Colon (tissue), 2 donors: Measurements from ENCODE around the gene RGS11.

Experiments used
- FAIRE-seq: peaks from 2 replicates; lab custom pipeline; 2012; peaks lifted over from hg19 to GRCh38; lab: Jason Lieb, UNC
- donor health status: control.
- donor health status: control.

RGS11 gene

GRCh38 chr16:275786-276232 is at the start of gene RGS11:
TSS of gene RGS11 (minus strand) at chr16:275944. CDS start at chr16:275911, 33 bp downstream.
- FAIRE-seq = no peak

- FAIRE-seq = no peak
Observed at GRCh38 chr16:324451-325334, 48.9 kb upstream of the RGS11 start.

DNA sequence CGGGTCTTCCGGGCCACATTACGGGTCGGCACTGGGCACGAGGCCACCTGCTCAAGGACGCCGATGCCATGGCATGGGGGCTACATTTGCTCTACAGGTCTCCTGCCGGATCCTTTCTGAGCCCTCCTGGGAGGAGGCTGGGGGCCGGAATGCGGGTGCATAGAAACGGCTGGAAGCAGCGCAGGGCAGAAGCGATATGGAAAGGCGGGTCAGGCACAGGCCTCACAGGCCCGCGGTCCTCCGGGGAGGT is 48.4 kb upstream of the RGS11 start:
- no peak for FAIRE-seq

DNA sequence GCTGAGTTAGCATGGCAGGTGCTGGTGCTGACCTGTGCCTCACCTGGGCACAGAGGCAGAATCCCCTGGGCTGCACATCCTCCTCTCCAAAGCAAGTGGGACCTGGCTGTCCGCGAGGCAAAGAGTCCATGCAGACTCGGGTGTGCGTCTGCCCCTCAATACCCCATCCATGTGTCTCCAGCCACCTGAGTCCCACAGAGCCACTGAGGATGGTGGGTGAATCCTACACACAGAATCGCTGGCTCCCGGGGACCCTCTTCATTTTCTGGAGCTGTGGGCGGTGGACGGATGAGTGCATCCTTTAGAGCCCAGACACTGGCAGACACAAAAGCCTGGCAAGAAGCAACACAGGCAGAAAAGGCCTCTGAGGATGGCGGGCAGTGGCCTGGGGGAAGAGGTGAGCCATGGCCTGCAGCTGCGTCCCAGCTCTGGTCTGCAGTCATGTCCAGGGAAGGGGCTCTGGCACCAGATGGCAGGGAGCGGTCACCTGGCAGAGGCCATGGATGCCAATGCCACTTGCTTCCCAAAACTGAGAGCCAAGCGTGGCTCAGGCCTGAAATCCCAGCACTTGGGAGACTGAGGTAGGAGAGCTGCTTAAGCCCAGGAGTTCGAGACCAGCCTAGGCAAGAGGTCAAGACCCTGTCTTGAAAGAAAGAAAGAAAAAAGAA is 46.9 kb upstream of the RGS11 start:
- FAIRE-seq = no peak

DNA sequence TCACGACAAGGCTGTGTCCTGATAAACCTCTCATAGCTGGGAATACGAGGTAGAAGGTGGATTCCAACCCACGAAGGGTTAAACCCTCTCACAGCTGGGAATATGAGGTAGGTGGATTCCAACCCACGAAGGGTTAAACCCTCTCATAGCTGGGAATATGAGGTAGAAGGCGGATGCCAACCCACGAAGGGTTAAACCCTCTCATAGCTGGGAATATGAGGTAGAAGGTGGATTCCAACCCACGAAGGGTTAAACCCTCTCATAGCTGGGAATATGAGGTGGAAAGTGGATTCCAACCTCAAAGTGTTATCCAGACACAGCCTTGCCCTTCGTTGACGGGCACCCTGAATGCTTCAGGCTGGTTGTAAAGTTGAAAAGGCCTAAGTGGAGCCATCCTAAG is 45.8 kb upstream of the RGS11 start:
- FAIRE-seq = no peak

DNA sequence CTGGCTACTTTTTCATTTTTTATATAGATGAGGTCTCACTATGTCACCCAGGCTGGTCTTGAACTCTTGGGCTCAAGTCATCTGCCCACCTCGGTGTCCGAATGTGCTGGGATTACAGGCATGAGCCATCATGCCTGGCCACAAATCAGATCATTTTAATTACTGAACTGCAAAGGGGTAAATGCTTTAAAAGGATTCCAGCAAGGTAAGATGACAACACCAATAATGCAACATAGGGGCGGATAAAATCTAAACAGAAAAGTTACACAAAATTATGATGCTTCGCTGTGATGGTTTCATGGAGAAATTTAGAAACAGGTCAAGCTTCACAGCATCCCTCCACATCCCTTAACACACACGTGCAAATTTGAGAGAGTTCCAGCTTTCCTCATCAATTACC is 44.5 kb upstream of the RGS11 start:
- FAIRE-seq = no peak

GRCh38 chr16:318628-319027 is 42.9 kb upstream of the RGS11 start:
- no peak for FAIRE-seq

DNA sequence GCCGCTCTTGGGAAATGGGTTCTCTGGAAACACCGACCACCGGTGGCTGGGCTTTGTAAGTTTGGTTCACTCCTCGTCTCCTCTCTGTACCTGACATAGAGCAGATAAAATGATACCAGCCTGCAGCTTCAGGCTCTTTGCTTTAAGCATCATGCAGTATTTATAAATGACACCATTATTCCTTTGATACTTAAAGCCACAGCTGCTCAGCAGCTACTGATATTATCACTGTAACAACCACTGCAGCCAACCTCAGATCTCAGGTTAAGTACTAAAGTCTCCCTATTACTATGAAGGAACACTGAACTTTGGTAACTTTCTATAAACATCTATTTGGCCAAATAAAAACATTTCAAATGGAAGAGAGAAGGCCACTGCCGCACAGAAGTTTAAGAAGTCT is 41.8 kb upstream of the RGS11 start:
- no peak for FAIRE-seq

DNA sequence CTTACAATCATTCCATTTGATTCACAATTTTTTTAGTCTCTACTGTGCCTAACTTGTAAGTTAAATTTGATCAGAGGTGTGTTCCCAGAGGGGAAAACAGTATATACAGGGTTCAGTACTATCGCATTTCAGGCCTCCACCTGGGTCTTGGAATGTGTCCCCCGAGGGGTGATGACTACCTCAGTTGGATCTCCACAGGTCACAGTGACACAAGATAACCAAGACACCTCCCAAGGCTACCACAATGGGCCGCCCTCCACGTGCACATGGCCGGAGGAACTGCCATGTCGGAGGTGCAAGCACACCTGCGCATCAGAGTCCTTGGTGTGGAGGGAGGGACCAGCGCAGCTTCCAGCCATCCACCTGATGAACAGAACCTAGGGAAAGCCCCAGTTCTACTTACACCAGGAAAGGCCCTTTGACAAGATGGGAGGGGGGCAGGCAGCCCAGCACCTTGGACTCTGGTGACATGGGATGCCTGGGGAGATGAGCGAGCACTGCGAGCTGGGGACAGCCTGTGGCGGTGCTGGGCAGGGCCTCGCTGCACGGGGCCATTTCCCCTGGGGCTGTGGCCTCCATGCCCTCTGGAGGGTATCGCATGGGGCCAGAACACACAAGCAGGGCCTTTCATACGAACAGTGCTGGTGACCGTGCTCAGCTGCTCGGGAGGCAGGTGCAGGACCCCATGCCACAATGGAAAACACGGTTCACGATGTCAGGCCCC is 41.2 kb upstream of the RGS11 start:
- no peak for FAIRE-seq

GRCh38 chr16:314795-315299 is 39.1 kb upstream of the RGS11 start:
- FAIRE-seq = no peak

GRCh38 chr16:314351-314750 is 38.6 kb upstream of the RGS11 start:
- no peak for FAIRE-seq

- no peak for FAIRE-seq
Observed at GRCh38 chr16:311725-312124, 36.0 kb upstream of the RGS11 start.

- FAIRE-seq = no peak
Observed at GRCh38 chr16:309476-309875, 33.7 kb upstream of the RGS11 start.

- FAIRE-seq = no peak
Observed at GRCh38 chr16:307691-308312, 32.1 kb upstream of the RGS11 start.

DNA sequence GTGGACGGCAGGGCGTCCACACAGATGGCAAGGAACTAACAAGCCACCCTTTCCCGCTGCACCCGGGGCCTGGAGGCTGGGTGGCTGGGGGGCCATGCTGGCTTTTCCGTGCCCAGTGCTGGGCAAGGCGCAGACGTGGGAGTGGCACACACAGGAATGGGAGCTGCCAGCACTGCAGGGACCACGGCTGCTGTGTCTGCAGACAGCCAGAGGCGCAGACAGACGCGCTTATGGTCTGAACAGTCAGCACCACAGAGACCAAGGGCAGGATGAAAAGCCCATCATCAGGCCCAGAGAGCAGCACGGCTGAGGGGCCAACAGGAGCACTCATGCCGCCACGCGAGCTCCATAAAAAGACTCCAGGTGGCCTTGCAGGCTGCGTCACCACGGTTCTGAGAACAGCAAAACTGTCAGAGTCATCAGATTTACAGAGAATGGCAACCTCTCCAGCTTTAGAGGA is 31.2 kb upstream of the RGS11 start:
- no peak for FAIRE-seq

DNA sequence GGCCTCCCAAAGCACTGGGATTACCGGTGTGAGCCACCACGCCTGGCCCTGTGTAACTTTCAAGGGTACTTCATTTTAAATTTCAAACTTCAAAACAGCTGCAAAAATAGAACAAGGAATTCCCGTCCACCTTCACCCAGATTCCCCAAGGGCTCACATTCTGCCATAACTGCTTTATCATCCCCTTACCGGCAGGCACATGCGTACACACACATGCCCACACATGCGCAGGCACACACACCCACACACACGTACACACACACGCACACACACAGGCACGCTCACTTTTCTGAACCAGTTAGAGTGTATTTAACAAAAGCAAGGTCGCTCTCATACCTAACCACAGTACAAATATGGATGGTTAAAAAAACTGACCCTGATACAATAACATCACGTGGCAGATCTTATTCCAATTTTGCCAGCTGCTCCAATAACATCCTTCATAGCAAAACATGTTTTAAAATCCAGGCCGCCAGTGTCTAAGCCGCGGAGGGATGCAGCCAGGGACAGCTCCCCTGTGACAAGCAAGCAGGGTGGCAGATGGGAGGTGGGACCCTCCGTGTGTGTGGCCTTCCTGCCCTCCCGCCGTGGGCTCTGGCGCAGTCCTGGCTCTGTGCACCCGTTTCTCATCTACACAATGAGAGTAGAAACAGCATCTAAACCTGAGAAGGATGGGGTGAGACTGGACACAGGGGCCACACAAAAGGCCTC is 30.3 kb upstream of the RGS11 start:
- FAIRE-seq = no peak

GRCh38 chr16:303760-304505 is 28.2 kb upstream of the RGS11 start:
- FAIRE-seq = no peak

- no peak for FAIRE-seq
Observed at GRCh38 chr16:301950-302349, 26.2 kb upstream of the RGS11 start.

GRCh38 chr16:301235-301634 is 25.5 kb upstream of the RGS11 start:
- no peak for FAIRE-seq

DNA sequence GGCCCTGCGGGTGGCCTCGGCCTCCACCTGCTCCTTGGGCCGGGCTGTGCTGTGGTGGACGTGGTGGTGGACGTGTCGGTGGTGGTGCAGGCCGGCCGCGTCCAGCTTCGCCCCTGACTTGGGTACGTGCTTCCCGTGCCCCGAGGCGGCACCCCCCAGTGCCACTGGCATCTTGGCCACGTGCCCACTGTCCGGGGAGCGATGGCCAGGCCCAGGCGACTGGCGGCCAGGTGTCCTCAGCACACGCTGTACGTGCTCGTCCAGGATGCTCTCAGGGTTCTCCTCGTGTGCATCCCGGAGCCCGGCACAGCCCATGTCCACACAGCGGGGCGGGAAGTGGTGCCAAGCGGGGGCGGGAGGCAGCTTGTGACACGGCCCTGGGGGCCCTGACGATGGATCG is 22.1 kb upstream of the RGS11 start:
- no peak for FAIRE-seq
